ENCODE results near the gene GRK2.
A peak's percentile ranks its signal among the peaks of the same experiment; 100 is the strongest.
"Not testable (repeated sequence)": the region's sequence is repeated elsewhere in the genome, so short reads cannot be mapped to it uniquely, and the experiment has no call there.

Gene GRK2

DNA sequence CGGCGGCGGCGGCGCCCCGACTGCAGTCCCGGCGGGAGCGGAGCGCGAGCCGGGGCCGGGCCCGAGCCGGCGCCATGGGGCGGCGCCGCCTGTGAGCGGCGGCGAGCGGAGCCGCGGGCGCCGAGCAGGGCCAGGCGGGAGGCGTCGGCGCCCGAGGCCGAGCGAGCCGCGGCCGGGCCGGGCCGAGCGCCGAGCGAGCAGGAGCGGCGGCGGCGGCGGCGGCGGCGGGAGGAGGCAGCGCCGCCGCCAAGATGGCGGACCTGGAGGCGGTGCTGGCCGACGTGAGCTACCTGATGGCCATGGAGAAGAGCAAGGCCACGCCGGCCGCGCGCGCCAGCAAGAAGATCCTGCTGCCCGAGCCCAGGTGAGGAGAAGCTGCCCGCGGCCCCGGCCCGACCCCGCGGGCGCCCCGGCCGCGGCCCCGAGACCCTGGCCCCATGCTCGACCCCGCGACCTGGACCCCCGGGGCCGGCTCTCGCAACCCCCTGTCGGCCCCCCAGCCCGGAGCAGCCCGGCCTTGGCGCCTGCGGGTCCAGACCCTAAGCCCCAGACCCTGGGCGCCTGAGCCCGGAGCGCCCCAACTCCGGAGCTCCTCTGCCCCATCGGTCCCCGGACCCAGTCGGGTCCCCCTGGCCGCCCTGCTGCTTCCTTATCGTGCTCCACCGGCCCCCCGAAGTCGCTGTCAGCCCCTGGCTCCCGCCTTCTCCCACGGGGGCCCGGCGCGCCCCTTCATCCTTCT is at the start of gene GRK2:
GRK2 (plus strand) TSS at position 25 of the 739 bp plus-strand sequence; CDS start at position 252, 227 bp downstream.
- no peak for DNase-seq (ENCODE audit: extremely low read depth in 1 of 2, low read depth in 1 of 2)

DNA sequence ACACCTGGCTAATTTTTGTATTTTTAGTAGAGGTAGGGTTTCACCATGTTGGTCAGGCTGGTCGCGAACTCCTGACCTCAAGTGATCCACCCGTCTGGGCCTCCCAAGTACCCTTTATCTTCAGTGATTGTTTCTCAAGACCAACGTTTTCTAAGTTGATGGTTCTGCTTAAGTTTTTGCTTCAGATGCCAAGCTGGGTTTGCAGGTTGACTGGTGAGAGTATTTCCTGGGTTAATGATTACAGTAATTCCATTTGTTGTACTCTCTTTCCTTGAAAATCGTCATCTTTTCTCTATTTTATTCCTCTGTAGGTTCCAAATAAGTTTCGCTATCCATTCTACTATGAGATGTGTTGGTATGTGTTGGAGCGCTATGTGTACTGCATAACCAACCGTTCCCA is 38.5 kb upstream of the GRK2 start:
- no peak for DNase-seq (ENCODE audit: extremely low read depth in 1 of 2, low read depth in 1 of 2)

DNA sequence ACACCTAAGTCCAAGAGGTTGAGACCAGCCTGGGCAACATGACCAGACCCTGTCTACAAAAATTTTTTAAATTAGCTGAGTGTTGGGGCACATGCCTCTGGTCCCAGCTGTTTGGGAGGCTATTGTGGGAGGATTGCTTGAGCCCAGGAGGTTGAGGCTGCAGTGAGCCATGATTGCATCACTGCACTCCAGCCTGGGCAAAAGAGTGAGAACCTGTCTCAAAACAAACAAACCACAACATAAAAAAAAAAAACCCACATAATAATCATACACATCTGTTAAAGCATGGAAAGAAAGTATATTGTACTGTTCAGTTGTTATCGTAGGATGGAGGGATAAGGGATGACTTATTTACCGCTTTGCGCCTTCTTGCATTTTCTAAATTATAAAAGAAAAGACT is 35.9 kb upstream of the GRK2 start:
- no peak for DNase-seq (ENCODE audit: extremely low read depth in 1 of 2, low read depth in 1 of 2)

DNA sequence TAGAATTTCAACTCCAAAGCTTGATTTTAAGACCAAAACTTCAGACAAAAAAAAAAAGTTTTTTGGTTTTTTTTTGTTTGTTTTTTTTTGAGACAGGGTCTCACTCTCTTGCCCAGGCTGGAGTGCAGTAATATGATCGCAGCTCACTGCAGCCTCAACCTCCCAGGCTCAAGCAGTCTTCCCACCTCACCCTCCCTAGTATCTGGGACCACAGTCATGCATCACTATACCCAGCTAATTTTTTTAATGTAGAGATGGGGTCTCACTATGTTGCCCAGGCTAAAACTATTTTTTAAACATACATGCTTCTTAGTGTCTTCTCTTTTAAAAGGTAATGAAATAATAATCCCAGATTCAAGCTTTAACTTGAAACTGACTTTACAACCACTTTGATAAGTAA is 35.4 kb upstream of the GRK2 start:
- no peak for DNase-seq (ENCODE audit: extremely low read depth in 1 of 2, low read depth in 1 of 2)

DNA sequence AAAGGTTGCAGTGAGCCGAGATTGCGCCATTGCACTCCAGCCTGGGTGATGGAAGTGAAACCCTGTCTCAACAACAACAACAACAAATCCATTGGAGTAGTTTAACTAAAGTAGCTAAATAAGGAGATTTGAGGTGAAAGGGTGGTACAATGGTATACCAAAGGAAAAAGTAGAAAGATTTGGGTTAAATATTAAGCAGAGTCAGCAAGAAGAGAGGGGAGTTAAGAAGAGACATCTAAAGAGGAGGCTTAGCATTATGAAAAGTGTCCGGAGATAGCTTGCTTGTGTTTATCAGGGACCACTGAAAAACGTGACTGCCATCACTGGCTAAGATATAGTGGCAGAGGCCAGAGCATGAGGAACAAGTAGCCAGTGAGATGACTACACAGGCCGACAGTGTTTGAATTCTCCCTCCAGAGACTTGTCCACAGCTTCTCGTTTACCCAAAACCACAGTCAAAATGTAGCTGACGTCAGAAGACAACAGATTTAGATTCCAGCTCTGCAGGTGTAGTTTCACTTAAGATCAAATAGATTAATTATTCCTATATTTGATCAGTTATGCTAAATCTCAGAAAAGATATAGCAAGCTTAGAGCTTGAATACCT is 32.6 kb upstream of the GRK2 start:
- no peak for DNase-seq (ENCODE audit: extremely low read depth in 1 of 2, low read depth in 1 of 2)

DNA sequence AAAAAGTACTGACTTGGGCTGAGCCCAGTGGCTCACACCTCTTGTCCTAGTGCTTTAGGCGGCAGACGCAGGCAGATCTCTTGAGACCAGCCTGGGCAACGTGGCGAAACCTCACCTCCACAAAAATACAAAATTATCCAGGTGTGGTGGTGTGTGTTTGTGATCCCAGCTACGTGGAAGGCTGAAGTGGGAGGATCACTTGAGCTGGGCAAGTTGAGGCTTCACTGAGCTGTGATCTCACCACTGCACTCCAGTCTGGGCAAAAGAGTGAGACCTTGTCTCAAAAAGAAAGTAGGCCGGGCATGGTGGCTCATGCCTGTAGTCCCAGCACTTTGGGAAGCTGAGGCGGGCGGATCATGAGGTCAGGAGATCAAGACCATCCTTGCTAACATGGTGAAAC is 31.7 kb upstream of the GRK2 start:
- not testable (repeated sequence) for DNase-seq (ENCODE audit: extremely low read depth in 1 of 2, low read depth in 1 of 2)

DNA sequence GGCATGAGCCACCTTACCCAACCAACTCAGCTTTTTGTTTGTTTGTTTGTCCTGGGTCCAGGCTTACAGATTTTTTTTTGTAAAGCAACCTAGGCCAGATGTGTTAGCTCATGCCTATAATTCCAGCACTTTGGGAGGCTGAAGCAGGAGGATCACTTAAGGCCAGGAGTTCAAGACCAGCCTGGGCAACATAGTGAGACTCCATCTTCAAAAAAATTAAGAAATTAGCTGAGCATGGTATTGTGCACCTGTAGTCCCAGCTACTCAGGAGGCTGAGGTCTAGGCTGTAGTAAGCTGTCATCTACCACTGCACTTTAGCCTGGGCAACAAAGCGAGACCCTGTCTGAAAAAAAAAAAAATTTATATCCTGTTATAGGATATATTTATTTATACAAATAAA is 28.7 kb upstream of the GRK2 start:
- DNase-seq (ENCODE audit: extremely low read depth in 1 of 2, low read depth in 1 of 2): no peak

DNA sequence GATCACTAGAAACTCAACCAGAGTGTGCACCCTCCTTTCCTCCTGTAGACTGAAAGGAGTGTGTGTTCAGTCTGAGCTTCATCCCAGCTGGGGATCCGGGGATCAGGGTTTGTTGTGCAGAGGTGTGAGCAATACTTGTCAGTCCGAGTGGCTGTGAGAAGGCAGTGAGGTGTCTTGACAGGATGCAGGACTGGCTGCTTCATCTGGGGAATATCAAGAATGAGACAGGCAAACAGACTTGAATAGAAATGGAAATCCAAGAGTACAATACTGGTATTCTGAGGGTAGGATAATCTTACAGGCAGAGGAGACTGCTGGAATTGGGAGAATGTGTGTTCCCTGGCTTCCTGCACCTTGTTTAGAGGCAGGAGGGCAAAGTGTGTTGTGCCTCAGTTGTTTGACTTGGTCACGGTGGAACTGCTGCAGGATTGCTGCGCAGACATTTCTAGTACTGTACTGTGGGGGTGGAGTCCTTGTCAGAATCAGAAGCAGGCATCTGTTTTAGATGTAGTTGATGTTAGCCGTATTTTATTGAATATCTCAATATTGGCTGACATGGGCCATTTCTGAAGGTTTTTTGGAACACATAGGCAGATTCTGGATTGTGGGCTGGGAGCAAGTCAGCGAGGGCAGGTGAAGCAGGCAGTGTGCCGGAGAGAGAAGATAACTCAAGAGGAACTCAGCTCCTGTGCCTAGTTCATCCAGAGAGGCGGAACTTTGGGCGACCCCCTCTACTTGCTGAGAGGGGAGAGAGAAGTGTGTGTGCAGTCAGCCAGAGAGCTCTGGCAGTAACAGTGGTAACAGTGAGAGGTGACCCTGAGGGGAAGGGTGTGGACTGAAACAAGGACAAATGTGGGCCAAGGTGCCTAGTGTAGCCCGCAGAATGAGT is 27.1 kb upstream of the GRK2 start:
- DNase-seq (ENCODE audit: extremely low read depth in 1 of 2, low read depth in 1 of 2): no peak

DNA sequence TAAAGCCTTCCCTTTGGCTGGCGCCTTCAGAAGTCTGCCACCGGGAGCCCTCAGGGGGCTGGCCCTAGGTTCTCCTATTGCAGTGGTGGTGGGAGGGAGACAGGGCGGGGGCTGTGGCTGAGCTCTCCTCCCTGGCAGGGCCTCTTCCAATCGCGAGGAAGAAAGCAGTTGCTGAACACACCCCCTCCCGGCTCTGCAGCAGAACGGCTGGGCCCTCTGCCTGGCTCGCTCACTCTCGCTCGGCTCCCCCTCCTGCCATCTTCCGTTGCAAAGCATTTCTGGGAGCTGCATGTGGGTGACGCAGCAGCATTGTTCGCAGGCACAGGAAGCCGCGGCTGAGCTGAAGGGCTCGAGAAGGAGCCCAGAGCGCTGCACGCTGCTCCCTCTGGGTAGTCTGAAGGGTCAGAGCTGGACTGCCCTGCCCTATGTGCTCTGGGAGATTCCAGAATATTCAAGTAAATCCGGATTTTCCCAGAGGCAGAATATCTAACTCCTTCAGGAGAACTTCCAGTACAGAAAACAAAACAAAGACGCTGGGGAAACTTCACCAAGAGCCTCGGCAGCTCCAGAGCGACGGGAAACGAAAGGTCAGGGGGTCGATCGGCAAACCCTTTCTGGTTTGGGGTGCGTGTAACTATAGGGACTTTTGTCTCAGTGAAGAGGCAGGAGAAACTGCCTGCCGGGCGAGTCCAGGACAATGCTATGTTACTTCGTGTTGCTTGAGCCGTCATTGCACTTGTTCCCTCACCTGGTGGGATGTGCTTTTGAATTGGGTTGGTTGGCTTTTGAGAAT is 26.3 kb upstream of the GRK2 start:
- peak; percentile 86 to 93 for DNase-seq (ENCODE audit: extremely low read depth in 1 of 2, low read depth in 1 of 2)

DNA sequence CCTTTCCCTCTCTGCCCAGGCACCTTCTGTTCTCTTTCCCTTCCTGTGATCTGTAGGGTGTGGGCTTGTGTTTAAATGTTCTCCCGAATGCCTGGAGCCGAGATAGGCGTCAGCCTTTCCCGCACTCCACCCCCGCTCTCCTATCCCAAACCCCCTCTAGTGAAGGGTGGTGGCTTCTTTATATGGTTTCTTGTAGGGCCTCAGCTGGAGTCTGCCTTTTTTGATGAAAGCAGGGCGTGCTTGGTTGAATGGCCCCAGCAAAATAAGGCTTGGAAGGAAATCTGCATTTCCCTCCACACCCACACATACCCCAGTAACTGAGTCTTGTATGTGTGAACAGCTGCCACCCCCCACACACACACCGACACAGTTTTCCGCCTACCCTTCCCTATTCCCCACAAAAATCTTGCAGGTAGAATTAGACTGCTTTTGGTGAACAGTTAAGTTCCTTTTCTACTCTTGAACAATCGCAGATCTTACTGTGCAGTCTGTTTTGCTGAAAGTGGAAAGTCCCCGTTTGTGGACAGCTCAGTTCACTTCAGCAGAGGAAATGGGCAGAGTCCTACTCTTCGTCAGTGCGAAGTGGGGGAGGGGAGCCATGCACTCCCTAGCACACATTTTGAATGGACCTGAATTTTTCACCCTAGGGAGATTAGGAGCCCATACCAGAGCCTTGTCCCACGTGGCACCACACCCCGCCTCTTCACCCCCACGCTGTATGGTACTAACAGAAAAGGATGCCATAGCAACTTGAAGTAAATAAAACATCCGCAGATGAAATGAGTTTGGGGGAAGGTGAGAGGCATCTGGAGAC is 25.5 kb upstream of the GRK2 start:
- peak; percentile 63 to 74 for DNase-seq (ENCODE audit: extremely low read depth in 1 of 2, low read depth in 1 of 2)

DNA sequence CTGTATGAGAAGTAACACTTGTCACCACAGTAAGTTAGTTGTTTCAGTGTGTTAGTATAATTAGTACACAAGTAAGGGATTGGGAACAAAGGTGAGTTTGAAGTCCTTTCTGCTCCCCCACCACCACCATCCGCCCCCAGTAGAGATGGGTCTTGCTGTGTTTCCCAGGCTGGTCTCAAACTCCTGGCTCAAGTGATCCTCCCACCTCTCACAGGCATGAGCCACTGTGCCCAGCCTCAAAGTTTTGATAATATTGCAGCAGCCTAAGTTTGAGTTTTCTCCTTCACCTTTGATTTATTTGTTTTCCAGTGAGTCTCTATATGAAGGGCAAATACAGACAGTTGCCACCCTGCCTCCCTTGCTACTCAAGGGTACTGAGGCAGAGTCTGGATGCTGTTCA is 23.7 kb upstream of the GRK2 start:
- no peak for DNase-seq (ENCODE audit: extremely low read depth in 1 of 2, low read depth in 1 of 2)

DNA sequence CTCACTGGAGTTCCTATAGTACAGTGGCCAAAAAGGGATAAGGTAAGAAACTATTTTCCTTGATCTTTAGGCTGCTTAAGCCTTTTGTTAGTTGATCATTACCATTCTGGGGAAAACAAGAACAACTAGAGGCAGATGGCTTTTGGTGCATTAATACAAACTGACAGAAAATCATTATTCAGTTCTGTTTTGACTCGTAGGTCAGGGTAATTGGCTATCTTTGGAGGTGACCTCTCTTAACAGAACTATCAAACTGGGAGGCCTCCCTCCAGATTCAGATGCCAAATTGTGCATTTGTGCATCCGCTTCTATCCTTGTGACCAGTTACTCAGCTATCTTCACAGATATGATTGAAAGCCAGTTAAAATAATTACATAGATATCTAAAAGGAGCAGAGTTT is 23.2 kb upstream of the GRK2 start:
- no peak for DNase-seq (ENCODE audit: extremely low read depth in 1 of 2, low read depth in 1 of 2)

DNA sequence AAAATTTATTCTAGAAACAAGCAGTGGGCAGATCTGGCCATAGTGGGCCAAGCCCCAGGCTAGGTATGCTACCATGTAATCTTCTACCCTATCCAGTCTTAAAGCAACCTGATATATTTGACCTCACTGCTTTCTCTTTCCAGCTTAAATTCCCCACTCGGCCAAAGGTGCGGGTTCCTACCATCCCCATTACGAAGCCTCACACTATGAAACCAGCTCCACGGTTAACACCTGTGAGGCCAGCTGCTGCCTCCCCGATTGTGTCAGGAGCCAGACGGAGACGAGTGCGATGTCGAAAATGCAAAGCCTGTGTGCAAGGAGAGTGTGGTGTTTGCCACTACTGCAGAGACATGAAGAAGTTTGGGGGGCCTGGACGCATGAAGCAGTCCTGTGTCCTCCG is 21.2 kb upstream of the GRK2 start:
- no peak for DNase-seq (ENCODE audit: extremely low read depth in 1 of 2, low read depth in 1 of 2)

DNA sequence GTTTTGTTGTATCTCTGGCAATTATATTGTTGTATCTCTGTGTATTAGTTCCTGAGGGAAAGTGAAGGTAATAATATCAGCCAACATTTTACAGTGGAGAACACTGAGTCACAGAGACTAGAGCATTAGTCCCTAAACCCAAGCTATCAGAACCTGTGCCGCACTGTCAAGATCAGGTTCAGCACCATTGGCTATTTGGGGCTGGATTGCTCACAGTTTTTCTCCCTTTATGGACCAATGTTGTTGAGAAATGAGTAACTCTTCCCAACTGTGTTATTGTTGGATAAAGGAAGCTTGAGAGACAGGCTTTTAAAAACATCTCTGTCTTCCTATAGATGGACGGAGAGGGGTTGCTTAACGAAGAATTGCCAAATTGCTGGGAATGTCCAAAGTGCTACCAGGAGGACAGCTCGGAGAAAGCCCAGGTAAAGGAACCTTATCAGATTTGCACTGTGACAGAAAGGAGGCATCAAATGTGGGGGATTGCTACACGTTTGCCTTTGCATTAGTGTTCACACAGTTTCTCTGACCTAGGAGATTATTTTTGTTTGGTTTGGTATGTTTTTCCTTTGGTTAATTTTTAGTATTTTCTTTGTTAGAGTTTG is 18.2 kb upstream of the GRK2 start:
- DNase-seq (ENCODE audit: extremely low read depth in 1 of 2, low read depth in 1 of 2): no peak

DNA sequence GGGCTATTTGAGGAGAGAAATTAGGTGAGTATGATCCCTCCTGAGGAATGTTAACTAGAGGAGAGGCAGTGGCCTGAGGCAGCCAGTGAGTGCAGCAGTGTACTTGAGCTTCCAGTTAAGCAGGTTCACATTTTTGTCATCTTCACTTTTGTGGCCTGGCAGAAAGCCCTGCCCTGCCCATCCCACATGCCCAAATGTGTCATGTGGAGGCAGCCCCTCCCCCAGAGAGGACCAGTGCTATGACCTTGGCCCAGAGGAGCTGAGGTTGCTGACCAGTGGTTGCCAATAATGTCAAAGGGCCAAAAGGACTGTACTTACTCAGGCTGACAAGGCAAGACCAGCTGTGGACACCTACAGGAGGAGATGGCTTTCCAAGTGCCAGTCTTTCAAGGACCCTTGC is 17.6 kb upstream of the GRK2 start:
- DNase-seq (ENCODE audit: extremely low read depth in 1 of 2, low read depth in 1 of 2): no peak

DNA sequence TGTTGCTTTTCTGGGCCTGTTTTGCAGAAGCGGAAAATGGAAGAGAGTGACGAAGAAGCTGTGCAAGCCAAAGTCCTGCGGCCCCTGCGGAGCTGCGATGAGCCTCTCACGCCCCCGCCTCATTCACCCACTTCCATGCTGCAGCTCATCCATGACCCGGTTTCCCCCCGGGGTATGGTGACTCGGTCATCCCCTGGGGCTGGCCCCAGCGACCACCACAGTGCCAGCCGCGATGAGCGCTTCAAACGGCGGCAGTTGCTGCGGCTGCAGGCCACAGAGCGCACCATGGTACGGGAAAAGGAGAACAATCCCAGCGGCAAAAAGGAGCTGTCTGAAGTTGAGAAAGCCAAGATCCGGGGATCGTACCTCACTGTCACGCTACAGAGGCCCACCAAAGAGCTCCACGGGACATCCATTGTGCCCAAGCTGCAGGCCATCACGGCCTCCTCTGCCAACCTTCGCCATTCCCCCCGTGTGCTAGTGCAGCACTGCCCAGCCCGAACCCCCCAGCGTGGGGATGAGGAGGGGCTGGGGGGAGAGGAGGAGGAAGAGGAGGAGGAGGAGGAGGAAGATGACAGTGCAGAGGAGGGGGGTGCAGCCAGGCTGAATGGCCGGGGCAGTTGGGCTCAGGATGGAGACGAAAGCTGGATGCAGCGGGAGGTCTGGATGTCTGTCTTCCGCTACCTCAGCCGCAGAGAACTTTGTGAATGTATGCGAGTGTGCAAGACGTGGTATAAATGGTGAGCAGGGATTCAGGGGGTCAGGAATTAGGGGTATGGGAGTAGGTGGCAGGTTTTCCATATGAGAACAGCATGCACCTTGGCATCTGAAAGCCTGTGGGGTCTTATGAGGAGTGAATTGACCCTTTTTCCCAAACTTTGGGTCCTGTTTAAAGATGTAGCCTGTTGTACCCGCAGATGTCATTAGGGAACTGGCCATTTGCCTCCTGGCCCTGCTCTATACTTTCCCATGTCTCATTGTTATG is 15.9 kb upstream of the GRK2 start:
- no peak for DNase-seq (ENCODE audit: extremely low read depth in 1 of 2, low read depth in 1 of 2)

DNA sequence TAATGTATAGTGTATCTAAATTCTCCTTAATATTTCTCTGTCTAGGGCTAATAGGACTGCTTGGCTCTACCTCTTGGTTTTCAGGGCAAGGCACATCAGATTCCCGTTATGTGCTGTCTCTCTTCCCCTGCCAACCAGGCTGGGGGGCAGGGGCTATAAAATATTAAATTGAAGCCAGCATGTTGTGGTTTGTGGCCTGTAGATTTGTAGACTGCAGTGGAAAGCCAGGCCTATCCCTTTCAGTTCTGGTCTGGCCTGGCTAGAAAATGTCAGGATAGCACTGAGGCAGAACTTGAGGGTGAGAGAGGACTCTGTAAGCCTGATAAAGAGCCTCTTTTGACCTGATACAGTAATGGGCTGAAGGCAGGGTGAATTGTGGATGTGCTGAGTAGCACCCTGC is 14.4 kb upstream of the GRK2 start:
- DNase-seq (ENCODE audit: extremely low read depth in 1 of 2, low read depth in 1 of 2): no peak

DNA sequence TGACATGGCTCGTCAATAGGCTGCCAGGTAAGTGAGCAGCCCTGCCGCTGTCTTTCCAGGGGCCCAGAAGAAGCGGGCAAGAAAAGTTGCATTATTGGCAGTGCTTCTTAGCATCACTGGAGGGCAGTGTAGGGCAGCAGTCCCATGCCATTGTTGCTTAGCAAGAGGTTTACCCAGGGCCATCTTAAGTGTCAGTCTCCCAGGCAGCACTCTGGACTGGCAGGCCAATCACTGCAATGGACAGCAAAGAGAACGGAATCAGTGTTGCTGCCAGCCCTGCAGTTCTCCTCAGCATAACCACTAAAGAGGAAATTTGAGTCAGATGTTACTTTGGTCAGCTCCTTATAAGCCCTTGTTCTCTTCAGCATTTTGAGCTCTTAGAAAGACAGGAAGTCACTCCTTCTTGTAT is 13.4 kb upstream of the GRK2 start:
- DNase-seq (ENCODE audit: extremely low read depth in 1 of 2, low read depth in 1 of 2): no peak

All from activated CD8-positive, alpha-beta memory T cell treated with anti-CD3 and anti-CD28 coated beads for 1 hour (primary cell).